Liver (tissue), 9 donors: ENCODE measurements around the gene TRIO. TPM values are rescaled to one million over a fixed set of nuclear protein-coding genes. Genes with fewer than 3 reads are reported as not detected.

Experiments
- DNase-seq: peaks from one replicate; pipeline ENCODE4 v3.0.0-alpha.2; 2017; ENCODE audit warnings: low spot score
- H3K27ac ChIP-seq, 2 donors: one replicate each; pipeline ENCODE4 v1.7.0; 2013; ENCODE audit warnings: inconsistent platforms in 2 of 2, low read length in 2 of 2, control low read depth in 1 of 2, low read depth in 1 of 2, mild to moderate bottlenecking in 1 of 2
- H3K27me3 ChIP-seq, 4 donors: one replicate each; pipeline versions ENCODE4 v1.6.1 to v1.7.0; 2013; ENCODE audit warnings: low read length in 3 of 4, inconsistent platforms in 1 of 4, mild to moderate bottlenecking in 1 of 4, moderate library complexity in 1 of 4; ENCODE audit not compliant: control insufficient read depth in 4 of 4, insufficient read depth in 4 of 4
- H3K36me3 ChIP-seq, 4 donors: one replicate each; pipeline versions ENCODE4 v1.6.1 to v1.7.0; 2013; ENCODE audit warnings: low read length in 3 of 4, mild to moderate bottlenecking in 3 of 4, low read depth in 1 of 4, moderate library complexity in 1 of 4; ENCODE audit not compliant: control insufficient read depth in 4 of 4, insufficient read depth in 3 of 4
- H3K4me1 ChIP-seq, 4 donors: one replicate each; pipeline versions ENCODE4 v1.6.1 to v1.7.0; 2013; ENCODE audit warnings: low read length in 3 of 4, mild to moderate bottlenecking in 3 of 4, moderate library complexity in 1 of 4; ENCODE audit not compliant: control insufficient read depth in 4 of 4, insufficient read depth in 4 of 4
- H3K4me3 ChIP-seq, 3 donors: one replicate each; pipeline versions ENCODE4 v1.6.1 to v1.7.0; 2013; ENCODE audit warnings: low read length in 3 of 3, control low read depth in 1 of 3, low read depth in 1 of 3, mild to moderate bottlenecking in 1 of 3
- H3K9ac ChIP-seq, 2 donors: one replicate each; pipeline ENCODE4 v1.7.0; 2013; ENCODE audit warnings: low read length in 2 of 2, mild to moderate bottlenecking in 2 of 2, moderate library complexity in 2 of 2, control low read depth in 1 of 2, low read depth in 1 of 2
- H3K9me3 ChIP-seq, 4 donors: one replicate each; pipeline versions ENCODE4 v1.6.1 to v1.7.0; 2013; ENCODE audit warnings: low read length in 3 of 4; ENCODE audit not compliant: control insufficient read depth in 4 of 4
- EGR1 ChIP-seq, 2 donors: IDR thresholded peaks; 2 replicates each; pipeline ENCODE4 v1.6.1; 2016 to 2018; ENCODE audit warnings: antibody characterized with exemption in 2 of 2, low read depth in 2 of 2
- FOXA2 ChIP-seq: IDR thresholded peaks from 2 replicates; pipeline ENCODE4 v1.6.1; 2016; ENCODE audit warnings: antibody characterized with exemption
- GABPA ChIP-seq, 2 donors: IDR thresholded peaks in 1 of 2; conservative IDR thresholded peaks in 1 of 2; 2 replicates each; pipeline ENCODE4 v1.6.1; 2016; ENCODE audit warnings: antibody characterized with exemption in 2 of 2, mild to moderate bottlenecking in 1 of 2, moderate library complexity in 1 of 2
- HNF4A ChIP-seq, 2 donors: conservative IDR thresholded peaks; 2 replicates each; pipeline ENCODE4 v1.6.1; 2016; ENCODE audit warnings: antibody characterized with exemption in 2 of 2, mild to moderate bottlenecking in 2 of 2
- HNF4G ChIP-seq: IDR thresholded peaks from 2 replicates; pipeline ENCODE4 v1.6.1; 2016; ENCODE audit warnings: antibody characterized with exemption
- JUND ChIP-seq, 2 donors: IDR thresholded peaks; 2 replicates each; pipeline ENCODE4 v1.6.1; 2016; ENCODE audit warnings: antibody characterized with exemption in 2 of 2
- NR2F2 ChIP-seq: IDR thresholded peaks from 2 replicates; pipeline ENCODE4 v1.6.1; 2016; ENCODE audit warnings: antibody characterized with exemption
- RAD21 ChIP-seq, 2 donors: IDR thresholded peaks; 2 replicates each; pipeline ENCODE4 v1.6.1; 2016; ENCODE audit warnings: antibody characterized with exemption in 2 of 2, mild to moderate bottlenecking in 2 of 2
- RXRA ChIP-seq, 2 donors: IDR thresholded peaks; 2 replicates each; pipeline ENCODE4 v1.6.1; 2017 to 2018; ENCODE audit warnings: antibody characterized with exemption in 2 of 2, mild to moderate bottlenecking in 1 of 2
- SP1 ChIP-seq: IDR thresholded peaks from 2 replicates; pipeline ENCODE4 v1.6.1; 2018; ENCODE audit warnings: antibody characterized with exemption, mild to moderate bottlenecking
- TAF1 ChIP-seq: conservative IDR thresholded peaks from 2 replicates; pipeline ENCODE4 v1.6.1; 2016; ENCODE audit warnings: antibody characterized with exemption, mild to moderate bottlenecking
- YY1 ChIP-seq: IDR thresholded peaks from 2 replicates; pipeline ENCODE4 v1.6.1; 2016; ENCODE audit warnings: antibody characterized with exemption, mild to moderate bottlenecking
- WGBS: extraction: QIAGEN DNeasy Blood & Tissue Kit; methylation state at CpG from one replicate; pipeline ENCODE4 v1.1.7; 2013; 5-methylcytosine and 5-hydroxymethylcytosine counted together
- polyA plus RNA-seq, 2 donors: library from polyadenylated mRNA; stranded (reverse) in 1 of 2; unstranded in 1 of 2; fragments of 200-250 nt in 1 of 2; fragments of >200 nt in 1 of 2; fragmentation: Nextera tagmentation in 1 of 2; extraction: Ambion mirVana in 1 of 2; gene quantifications; one replicate each; pipeline versions ENCODE4 v1.2.1 to v1.2.3, GENCODE V29; 2013 to 2015
- total RNA-seq, 2 donors: library from RNA; depleted of rRNA; stranded (reverse); fragments of >200 nt; gene quantifications; one replicate each; pipeline ENCODE4 v1.2.3, GENCODE V29; 2014
- TF ChIP-seq, protein P1 (sequence below): fragments of 150-350 bp; IDR thresholded peaks from 2 replicates; pipeline ENCODE4 v1.5.1; 2017; ENCODE audit warnings: improper control_type of control experiment, low read depth, low read length; ENCODE audit not compliant: missing input control
- TF ChIP-seq, protein P2 (sequence below): IDR thresholded peaks from 2 replicates; pipeline ENCODE4 v1.6.1; 2016; ENCODE audit warnings: antibody characterized with exemption
- TF ChIP-seq, protein P3 (sequence below): IDR thresholded peaks from 2 replicates; pipeline ENCODE4 v1.6.1; 2016; ENCODE audit warnings: antibody characterized with exemption
- TF ChIP-seq, protein P4 (sequence below): IDR thresholded peaks from 2 replicates; pipeline ENCODE4 v1.6.1; 2016; ENCODE audit warnings: antibody characterized with exemption, mild to moderate bottlenecking
- donor health status: healthy.
- donor health status: healthy.
- donor health status: healthy.
- donor health status: healthy.
- donor health status: healthy.

TRIO gene
- total and polyA plus RNA-seq, 4 donors = 8.5 to 86.2 (median 16.0) TPM

DNA sequence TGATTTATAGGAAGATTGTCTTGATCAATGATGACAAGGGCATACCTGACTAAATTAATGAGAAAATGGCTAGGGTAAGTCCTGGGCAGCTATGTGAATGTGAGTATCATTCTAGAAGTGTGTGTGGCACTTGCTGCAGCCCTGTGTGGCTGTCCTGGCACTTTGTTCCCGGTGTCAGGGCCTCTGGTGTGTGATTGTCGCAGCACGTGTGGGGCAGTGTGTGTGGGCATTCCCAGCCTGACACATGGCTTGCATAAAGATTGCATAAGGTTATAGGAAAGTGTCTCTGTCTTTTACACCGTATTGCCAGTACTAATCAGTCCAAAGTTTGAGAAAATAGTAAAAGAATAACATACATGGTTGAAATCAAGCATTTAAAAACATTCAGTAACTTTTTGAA is 74.4 kb downstream of the TRIO start:
- no peaks in the 10 kb centered on the region for H3K27me3 ChIP-seq
- peak overlapping the region; percentile 53 to 87 for H3K27ac ChIP-seq
- WGBS = 32% methylated on average over 4 of the region's 4 CpGs
- no peaks in the 10 kb centered on the region for H3K36me3 ChIP-seq
- DNase-seq = no peak
- TF ChIP-seq YY1 (peak; percentile 41), TAF1 (no peak), RAD21 (IDR thresholded peaks at IDR 0.05) (peak; percentile 31 to 45), HNF4G (peak; percentile 23), GABPA (IDR thresholded peaks at IDR 0.05 in 1 of 2, conservative IDR thresholded peaks at IDR 0.05 in 1 of 2) (no peak), SP1 (peak; percentile 65), NR2F2 (no peak), EGR1 (IDR thresholded peaks at IDR 0.05; ENCODE audit: low read depth in 2 of 2) (no peak), RXRA (IDR thresholded peaks at IDR 0.05) (peak; percentile 47 to 72), JUND (IDR thresholded peaks at IDR 0.05) (peak in 1 of 2 donors; percentile 30), HNF4A (conservative IDR thresholded peaks at IDR 0.05) (peak; percentile 68 to 78), FOXA2 (no peak)
- TF ChIP-seq, protein P1, sequence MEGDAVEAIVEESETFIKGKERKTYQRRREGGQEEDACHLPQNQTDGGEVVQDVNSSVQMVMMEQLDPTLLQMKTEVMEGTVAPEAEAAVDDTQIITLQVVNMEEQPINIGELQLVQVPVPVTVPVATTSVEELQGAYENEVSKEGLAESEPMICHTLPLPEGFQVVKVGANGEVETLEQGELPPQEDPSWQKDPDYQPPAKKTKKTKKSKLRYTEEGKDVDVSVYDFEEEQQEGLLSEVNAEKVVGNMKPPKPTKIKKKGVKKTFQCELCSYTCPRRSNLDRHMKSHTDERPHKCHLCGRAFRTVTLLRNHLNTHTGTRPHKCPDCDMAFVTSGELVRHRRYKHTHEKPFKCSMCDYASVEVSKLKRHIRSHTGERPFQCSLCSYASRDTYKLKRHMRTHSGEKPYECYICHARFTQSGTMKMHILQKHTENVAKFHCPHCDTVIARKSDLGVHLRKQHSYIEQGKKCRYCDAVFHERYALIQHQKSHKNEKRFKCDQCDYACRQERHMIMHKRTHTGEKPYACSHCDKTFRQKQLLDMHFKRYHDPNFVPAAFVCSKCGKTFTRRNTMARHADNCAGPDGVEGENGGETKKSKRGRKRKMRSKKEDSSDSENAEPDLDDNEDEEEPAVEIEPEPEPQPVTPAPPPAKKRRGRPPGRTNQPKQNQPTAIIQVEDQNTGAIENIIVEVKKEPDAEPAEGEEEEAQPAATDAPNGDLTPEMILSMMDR = no peak
- TF ChIP-seq, protein P2, sequence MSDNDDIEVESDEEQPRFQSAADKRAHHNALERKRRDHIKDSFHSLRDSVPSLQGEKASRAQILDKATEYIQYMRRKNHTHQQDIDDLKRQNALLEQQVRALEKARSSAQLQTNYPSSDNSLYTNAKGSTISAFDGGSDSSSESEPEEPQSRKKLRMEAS = peak; percentile 85
- TF ChIP-seq, protein P3, sequence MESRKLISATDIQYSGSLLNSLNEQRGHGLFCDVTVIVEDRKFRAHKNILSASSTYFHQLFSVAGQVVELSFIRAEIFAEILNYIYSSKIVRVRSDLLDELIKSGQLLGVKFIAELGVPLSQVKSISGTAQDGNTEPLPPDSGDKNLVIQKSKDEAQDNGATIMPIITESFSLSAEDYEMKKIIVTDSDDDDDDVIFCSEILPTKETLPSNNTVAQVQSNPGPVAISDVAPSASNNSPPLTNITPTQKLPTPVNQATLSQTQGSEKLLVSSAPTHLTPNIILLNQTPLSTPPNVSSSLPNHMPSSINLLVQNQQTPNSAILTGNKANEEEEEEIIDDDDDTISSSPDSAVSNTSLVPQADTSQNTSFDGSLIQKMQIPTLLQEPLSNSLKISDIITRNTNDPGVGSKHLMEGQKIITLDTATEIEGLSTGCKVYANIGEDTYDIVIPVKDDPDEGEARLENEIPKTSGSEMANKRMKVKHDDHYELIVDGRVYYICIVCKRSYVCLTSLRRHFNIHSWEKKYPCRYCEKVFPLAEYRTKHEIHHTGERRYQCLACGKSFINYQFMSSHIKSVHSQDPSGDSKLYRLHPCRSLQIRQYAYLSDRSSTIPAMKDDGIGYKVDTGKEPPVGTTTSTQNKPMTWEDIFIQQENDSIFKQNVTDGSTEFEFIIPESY = no peak
- TF ChIP-seq, protein P4, sequence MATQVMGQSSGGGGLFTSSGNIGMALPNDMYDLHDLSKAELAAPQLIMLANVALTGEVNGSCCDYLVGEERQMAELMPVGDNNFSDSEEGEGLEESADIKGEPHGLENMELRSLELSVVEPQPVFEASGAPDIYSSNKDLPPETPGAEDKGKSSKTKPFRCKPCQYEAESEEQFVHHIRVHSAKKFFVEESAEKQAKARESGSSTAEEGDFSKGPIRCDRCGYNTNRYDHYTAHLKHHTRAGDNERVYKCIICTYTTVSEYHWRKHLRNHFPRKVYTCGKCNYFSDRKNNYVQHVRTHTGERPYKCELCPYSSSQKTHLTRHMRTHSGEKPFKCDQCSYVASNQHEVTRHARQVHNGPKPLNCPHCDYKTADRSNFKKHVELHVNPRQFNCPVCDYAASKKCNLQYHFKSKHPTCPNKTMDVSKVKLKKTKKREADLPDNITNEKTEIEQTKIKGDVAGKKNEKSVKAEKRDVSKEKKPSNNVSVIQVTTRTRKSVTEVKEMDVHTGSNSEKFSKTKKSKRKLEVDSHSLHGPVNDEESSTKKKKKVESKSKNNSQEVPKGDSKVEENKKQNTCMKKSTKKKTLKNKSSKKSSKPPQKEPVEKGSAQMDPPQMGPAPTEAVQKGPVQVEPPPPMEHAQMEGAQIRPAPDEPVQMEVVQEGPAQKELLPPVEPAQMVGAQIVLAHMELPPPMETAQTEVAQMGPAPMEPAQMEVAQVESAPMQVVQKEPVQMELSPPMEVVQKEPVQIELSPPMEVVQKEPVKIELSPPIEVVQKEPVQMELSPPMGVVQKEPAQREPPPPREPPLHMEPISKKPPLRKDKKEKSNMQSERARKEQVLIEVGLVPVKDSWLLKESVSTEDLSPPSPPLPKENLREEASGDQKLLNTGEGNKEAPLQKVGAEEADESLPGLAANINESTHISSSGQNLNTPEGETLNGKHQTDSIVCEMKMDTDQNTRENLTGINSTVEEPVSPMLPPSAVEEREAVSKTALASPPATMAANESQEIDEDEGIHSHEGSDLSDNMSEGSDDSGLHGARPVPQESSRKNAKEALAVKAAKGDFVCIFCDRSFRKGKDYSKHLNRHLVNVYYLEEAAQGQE = no peak
- no peak overlapping the region for H3K4me3 ChIP-seq
- no peak overlapping the region for H3K9ac ChIP-seq
- peaks cover 12 to 47% (median 29%) of the 10 kb centered on the region in 4 donors for H3K4me1 ChIP-seq
- no peaks in the 10 kb centered on the region for H3K9me3 ChIP-seq

DNA sequence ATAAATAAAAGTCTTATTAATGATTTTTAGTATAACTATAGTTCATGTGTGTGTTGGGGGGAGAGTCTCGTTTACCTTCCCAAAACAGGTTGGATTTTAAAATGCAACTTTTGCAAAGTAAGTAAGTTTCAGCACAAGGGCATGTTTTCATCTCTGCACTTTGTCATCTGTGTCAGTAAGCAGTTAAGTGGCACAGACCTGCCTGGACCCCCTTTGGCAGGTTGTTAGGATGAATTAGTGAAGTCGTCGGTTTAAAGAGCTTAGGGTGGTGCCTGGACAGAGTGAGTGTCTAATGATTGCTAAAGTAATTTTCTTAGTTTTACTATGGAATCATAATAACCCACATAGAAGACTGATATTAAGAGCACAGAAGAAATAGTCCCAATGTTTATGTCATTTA is 74.9 kb downstream of the TRIO start:
- peaks cover 12 to 44% (median 28%) of the 10 kb centered on the region in 4 donors for H3K4me1 ChIP-seq
- TF ChIP-seq, protein P1 = no peak
- peak in 1 of 2 donors; percentile 2 for TF ChIP-seq RXRA (IDR thresholded peaks at IDR 0.05)
- H3K9ac ChIP-seq = no peak overlapping the region
- peak overlapping the region; percentile 53 to 87 for H3K27ac ChIP-seq
- H3K27me3 ChIP-seq = no peaks in the 10 kb centered on the region
- no peaks in the 10 kb centered on the region for H3K9me3 ChIP-seq
- H3K36me3 ChIP-seq = no peaks in the 10 kb centered on the region
- H3K4me3 ChIP-seq = no peak overlapping the region
- DNase-seq = no peak
- 72% methylated on average over 3 of the region's 3 CpGs for WGBS
